Non-pigmented ciliary epithelial cell (primary cell): ENCODE results near the gene KCNK5.

Source experiments
- DNase-seq: peaks from one replicate; pipeline ENCODE4 v3.0.0-alpha.2; 2010; ENCODE audit warnings: low read depth

Gene KCNK5

DNA sequence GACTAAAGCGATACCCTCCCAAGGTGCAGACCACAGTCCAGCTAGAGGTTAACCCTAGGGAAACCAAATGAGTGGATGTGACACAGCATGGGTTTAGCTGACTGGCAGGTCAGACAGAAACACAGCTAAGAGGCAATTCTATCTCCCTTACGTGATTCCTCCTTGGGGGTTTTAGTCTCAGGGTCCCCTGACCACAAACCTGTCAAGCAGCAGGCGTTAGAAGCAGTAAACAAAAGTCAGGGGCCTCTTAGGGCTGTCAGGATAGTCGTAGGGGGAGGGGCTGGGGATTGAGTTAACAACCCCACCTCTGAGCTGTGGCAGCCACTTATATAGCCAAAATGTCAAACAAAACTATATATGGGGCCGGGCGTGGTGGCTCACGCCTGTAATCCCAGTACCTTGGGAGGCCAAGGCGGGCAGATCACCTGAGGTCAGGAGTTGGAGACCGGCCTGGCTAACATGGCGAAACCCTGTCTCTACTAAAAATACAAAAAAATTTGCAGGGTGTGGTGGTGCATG, 13.6 kb downstream of the KCNK5 start:
- DNase-seq: no peak

DNA sequence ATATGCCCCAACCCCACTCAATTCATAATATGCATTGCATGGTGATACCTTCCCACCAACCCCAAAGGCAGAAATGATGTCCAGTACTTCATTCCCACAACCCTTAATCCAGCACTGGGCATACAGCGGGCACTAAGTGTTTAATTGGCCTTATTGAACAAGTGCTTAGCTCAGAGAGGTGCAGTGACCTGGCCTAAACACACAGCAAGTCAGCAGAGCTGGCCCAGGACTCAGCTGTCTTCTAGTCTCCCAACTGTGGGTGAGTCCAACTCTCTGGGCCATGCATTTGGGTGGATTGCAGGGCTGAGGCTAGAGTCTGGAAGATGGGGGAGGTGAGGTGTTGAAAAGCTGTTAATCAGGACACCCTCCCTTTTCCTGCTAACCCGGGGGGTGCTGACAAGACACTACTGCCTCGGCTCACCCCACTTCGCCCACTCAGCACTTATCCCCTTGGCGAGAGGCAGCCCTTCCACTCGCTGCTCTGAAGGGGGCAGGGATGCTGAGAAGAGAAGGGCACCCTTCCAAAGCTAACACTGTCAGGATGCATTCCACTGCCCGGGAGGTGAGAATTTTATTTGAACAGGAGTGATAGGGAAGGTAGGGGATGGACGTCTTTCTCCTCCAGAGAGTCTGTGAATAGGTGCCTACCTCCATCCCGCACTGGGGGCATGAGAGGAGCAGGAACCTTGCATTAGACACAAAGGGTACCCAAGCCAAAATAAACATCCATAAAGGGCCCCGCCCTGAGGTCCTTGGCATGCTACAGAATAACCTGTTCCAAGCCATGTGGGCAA, 14.2 kb downstream of the KCNK5 start:
- no peak for DNase-seq

DNA sequence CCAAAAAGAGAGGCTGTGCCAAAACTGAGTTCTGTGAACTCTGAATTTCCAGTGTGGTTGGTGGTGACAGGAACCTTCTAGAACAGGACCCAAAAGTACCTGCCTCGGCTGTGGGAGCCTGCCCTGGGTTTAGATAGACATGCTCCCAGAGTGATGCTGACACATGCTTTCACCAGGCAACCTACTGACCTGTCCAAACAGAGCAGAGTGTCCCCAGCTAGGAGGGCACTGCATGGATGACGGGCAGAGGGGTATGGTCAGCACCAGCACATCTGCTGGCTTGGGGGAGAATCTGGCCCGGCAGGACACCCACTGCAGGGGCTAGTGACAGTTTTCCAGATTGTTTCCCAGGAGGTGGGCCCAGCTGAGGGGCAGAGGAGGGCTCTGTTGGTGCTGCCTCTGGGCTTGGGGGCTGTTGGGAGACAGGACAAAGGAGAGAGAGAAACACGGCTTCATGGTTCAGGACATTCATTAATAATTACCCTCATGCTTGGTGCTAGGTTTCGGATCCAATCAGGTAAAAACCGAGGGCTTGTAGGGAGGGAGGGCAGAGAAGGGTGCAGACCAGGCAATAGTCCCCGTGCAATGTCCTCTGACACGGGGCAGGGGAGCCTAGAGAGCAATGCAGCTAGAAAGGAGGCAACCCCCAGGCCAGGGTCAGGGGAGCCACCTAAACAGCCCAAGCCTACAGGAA, 15.0 kb downstream of the KCNK5 start:
- no peak for DNase-seq

DNA sequence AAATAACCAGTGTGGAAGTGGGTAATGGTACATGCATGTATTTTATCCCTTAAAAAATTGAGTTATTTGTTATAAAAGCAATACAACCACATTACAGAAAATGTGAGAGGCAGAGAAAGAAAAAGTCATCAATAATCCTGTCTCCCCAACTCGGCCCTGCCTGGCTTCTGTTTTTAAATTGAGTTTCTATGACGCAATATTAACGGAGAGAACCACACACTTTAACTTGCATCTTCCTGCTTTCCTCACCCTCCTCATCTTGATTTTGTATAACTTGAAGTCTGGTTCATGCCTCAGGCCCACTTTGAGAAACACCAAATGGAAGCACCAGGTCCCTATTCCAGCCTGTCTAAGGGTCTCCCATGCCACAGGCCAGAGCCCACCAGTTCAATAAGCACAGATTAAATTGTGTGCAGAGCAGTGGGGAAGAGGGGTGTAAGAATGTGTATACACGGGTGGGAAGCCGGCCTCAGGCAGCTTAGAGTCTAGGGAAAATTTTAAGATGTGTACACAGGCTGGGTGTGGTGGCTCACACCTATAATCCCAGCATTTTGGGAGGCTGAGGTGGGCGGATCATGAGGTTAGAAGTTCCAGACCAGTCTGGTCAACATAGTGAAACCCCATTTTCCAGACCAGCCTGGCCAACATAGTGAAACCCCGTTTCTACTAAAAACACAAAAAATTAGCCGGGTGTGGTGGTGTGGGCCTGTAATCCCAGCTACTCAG, 15.9 kb downstream of the KCNK5 start:
- no peak for DNase-seq

DNA sequence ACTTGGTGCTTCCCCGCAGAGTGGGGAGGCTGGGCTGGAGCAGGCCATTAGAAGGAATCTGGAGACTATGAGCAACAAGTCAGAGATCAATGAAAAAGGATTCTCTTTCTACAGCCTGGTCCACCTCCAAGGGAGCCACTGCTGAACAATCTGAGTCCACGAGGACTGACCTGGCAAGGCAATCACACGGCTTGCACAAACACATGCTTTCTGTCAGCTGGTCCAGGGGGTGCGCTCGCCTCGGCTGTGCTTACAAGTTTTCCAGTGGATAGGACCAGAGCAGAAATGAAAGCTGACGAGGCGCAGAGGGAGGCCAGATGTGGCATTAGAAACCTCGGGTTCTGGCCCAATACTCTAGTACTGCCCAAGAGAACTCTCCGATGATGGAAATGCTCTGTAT, 18.1 kb downstream of the KCNK5 start:
- DNase-seq: no peak

DNA sequence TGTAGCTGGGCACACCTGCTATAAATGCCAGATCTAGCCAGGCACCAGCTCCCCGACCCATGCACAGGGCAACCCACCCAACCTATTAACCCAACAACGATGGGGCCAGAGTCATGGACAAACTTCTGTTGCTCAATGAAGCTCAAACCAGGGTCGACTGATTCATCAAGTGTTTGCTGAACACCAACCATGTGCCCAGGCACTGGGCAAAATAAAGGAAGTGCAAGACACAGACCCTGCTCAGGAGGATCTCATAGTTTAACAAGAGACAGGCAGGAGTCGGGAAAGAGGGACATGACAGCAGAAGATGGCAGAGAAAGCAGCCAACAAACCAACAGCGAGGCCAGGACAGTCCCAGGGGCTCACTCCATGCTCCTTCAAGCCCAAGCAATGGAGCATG, 18.8 kb downstream of the KCNK5 start:
- no peak for DNase-seq

- no peak for DNase-seq
Observed at GRCh38 chr6:39209911-39210310, 19.4 kb downstream of the KCNK5 start.

DNA sequence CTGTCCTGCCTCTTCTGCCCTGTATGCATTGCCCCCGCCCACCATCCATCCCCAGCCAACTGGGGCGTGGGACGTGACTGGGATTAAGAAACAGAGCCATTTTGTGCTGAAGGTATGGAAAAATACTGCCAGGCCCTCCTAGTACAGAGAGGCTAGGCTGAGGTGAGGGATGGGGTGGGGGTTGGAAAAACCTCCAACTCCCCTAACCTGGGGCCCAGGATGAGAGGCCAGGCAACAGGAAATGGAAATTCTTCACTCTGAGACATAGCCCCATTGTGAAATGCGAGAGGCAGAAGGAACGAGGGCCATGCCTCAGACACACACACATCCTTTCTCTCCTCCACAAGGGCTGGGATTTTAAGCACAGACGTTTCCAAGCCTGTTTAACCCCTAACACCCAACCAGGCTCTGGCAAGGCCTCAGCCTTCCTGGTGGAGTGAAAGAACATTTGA, 19.9 kb downstream of the KCNK5 start:
- DNase-seq: no peak

- no peak for DNase-seq
Observed at GRCh38 chr6:39208223-39208739, 21.0 kb downstream of the KCNK5 start.

DNA sequence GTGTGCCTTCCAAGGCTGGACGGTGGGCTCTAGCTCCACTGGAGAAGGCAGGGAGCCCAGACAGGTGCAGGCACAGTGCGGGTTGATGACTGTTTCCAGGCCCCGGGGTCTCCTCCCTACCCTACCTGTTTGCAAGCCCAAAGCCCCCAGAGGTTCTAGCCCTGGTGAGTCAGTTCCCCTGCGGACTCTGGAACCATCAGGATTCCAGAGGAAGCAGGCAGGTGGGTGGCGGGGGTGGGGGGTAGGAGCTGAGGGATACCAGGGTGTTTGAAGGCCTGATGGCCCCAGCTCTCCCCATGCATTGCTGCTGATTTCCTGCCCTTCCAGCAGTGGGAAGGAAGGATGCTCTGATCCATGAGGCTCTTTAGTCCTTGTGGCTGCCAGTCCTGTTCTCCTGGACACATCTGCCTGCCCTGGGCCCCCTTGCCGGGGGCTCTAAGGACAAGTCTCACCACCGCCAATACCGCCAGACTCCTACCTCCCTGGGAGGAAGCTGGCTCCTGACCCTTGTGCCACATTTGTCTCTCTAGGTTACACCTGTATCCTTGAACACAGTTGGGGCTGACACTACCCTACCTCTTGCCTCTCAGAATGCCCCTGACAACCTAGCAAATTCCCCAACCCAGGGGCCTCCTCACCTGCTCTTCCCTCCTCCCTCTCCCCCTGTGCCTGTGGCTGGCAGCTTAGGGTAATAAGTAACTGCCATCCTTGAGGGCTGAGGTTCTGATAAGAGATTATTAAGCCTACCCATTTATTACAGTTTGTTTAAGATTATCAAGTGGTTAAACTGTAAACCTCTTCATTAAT, 21.7 kb downstream of the KCNK5 start:
- no peak for DNase-seq

DNA sequence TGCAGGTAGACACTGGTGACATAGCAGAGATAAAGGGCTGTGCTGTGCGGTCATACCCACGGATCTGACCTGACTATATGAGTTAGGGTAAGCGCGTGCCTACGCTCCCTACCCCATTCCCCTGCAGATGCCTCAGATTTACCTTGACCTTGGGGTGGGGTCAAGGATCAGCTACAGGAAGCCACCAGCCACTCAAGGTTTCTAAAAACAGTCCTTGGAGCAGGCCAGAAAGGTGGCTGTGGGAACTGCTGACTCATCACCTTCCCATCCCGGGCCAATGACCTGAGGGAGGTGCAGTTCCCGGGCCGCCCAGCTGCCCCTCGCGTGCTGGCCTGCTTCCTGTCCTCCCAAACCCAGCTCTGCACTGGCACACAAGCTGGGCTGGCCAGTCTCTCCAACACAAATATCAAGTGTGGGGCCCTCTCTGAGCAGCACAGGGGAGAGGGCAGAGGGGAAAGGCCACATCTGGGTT, 23.0 kb downstream of the KCNK5 start:
- no peak for DNase-seq

- no peak for DNase-seq
Observed at GRCh38 chr6:39204646-39205244, 24.5 kb downstream of the KCNK5 start.

DNA sequence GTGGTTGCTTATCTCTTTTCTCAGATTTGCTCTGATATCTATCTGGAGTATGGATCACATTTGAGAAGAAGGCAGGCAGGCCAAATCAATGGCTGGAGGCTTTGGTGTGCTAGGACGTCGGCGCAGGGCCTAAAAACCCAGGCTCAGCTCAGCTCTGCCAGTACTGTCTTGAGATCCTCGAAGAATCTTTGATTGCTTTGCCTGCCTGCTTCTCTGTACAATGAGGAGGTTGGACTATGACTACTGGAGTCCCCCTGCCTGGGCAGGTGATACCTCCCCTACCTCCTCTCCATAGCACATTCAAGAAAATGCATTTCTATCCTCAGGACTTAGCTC, 25.1 kb downstream of the KCNK5 start:
- DNase-seq: no peak

DNA sequence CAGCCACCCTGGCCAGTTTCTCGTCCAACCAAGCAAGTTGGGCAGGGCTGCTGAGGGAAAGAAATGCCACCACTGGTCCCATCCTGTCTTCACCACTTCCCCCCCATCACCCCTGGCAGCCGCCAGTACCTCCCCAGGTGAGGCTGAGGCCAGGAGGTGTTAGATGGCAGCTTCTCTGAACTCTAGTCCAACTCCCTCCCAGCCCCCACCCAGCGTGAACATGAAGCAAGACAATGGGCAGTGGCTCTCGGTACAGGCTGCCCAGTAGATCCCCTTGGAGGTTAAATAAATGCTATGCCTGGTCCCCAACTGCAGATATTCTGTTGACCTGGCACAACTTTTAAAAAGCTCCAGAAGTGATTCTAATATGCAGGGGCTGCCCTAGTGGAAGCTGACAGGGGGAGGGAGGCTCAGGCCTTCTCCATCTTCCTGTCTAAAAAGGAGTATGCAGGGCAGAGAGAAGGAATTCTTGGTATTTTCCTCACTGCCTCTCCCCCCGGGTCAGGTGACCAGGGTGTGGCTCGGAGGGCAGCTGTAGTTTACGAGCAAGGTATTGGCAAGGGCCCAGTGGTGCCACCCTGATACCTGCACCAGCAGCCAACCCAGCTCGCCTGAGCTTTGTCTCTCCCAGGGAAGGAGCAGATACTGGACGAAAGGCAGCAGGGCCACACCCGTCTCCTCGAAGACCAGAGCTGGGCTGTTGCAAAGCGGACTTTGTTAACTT, 25.7 kb downstream of the KCNK5 start:
- DNase-seq: no peak

GRCh38 chr6:39202166-39202565, 27.1 kb downstream of the KCNK5 start:
- DNase-seq: no peak

DNA sequence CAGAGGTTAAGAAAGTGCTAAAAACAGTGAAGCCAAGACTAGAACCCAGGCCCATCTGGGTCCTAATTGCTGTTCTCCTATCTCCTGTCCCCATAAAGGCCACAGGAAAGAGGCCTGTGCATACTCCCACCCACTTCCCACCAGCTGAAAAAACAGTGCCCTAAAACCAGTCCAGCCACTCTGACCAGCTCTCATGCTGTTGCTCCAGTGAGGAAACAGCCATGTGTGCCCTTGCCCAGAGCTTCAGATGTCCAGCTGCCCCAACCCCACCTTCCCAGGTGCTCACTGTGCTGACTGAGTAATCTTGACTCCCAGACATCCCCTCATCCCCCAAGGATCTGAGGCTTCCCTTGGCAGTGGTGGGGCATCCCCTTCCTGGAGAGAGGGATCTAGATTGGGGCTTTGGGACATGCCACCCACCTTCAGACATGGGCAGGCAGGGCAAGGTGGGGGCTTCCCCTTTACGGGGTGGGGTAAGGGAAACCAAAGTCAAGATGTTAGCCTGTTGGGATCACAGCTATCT, 28.7 kb downstream of the KCNK5 start:
- DNase-seq: no peak

DNA sequence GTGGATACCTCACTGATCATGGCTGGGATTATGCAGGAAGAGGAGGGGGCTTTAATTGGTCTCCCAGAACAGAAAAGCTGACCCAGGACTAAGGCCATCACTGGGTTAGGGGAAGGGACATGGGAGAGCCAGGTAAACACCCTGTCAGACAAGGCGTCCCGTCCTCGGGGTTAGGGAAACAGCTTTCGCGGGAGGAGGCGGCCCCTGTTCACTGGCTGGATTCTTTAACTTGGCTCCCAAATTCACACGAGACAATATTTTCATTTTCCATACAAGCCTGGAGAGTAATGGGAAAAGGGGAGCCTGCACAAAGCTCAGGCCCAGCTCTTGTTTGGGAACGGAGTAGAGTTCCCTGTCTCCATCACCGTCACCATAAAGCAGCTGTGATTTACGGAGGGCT, 29.3 kb downstream of the KCNK5 start:
- DNase-seq: no peak

GRCh38 chr6:39199231-39199940, 29.9 kb downstream of the KCNK5 start:
- DNase-seq: no peak

- DNase-seq: no peak
Observed at GRCh38 chr6:39198528-39198927, 30.7 kb downstream of the KCNK5 start.
